WTC11 (cell line): ENCODE measurements around the gene IFITM5. TPM values are rescaled to one million over a fixed set of nuclear protein-coding genes. Genes with fewer than 3 reads are reported as not detected.

Experiments used
- ATAC-seq: fragments of 200-7000 bp; cut with Tn5 transposase; 2 replicates; pipeline ENCODE4 v1.10.0; 2021; ENCODE audit warnings: mild to moderate bottlenecking, moderate library complexity
- CTCF ChIA-PET: fragments of 300-600 bp; sonication (Branson Sonifier 250); formaldehyde crosslinking; loops from one replicate; lab custom pipeline; 2021; ENCODE audit warnings: antibody characterized with exemption; lab: Charles Lee
- POLR2A ChIA-PET: fragments of 350-600 bp; sonication (Branson Sonifier 250); formaldehyde crosslinking; loops from one replicate; lab custom pipeline; 2021; ENCODE audit warnings: antibody characterized with exemption; lab: Charles Lee
- DNase-seq: peaks from one replicate; pipeline ENCODE4 v3.0.0; 2021; ENCODE audit warnings: low spot score
- H3K27ac Mint-ChIP-seq: 2 replicates; pipeline ENCODE4 v1.8.0; 2021; ENCODE audit warnings: mixed read lengths
- H3K27me3 Mint-ChIP-seq: 2 replicates; pipeline ENCODE4 v1.8.0; 2021; ENCODE audit warnings: low read depth, mild to moderate bottlenecking, moderate library complexity, mixed read lengths
- H3K36me3 Mint-ChIP-seq: 2 replicates; pipeline ENCODE4 v1.8.0; 2021; ENCODE audit warnings: mixed read lengths
- H3K4me1 Mint-ChIP-seq: 2 replicates; pipeline ENCODE4 v1.8.0; 2022; ENCODE audit warnings: mixed read lengths
- H3K4me3 Mint-ChIP-seq: 2 replicates; pipeline ENCODE4 v1.8.0; 2021; ENCODE audit warnings: mild to moderate bottlenecking, moderate library complexity, mixed read lengths
- H3K9me3 Mint-ChIP-seq: 2 replicates; pipeline ENCODE4 v1.8.0; 2021; ENCODE audit warnings: mixed read lengths
- AFF4 ChIP-seq: sonication (generic); formaldehyde crosslinking; IDR thresholded peaks from 2 replicates; pipeline ENCODE4 v1.8.1; 2023; ENCODE audit warnings: mild to moderate bottlenecking, missing genetic modification reagents, borderline replicate concordance
- ATF1 ChIP-seq: sonication (generic); formaldehyde crosslinking; IDR thresholded peaks from 2 replicates; pipeline ENCODE4 v1.8.1; 2023; ENCODE audit warnings: mild to moderate bottlenecking, moderate library complexity, missing genetic modification reagents
- ELF4 ChIP-seq: sonication (generic); formaldehyde crosslinking; IDR thresholded peaks from 2 replicates; pipeline ENCODE4 v1.8.1; 2022; ENCODE audit warnings: low read depth, mild to moderate bottlenecking, moderate library complexity, missing genetic modification reagents
- FOXP1 ChIP-seq: sonication (generic); formaldehyde crosslinking; IDR thresholded peaks from 2 replicates; pipeline ENCODE4 v1.8.0; 2022; ENCODE audit warnings: missing genetic modification reagents, mild to moderate bottlenecking, moderate library complexity, borderline replicate concordance
- GRHL2 ChIP-seq: fragments of 250-450 bp; sonication (Bioruptor Pico); IDR thresholded peaks from 2 replicates; pipeline ENCODE4 v1.8.0; 2022; ENCODE audit warnings: mild to moderate bottlenecking, moderate library complexity; ENCODE audit not compliant: insufficient replicate concordance, severe bottlenecking
- HMGA2 ChIP-seq: fragments of 250-450 bp; sonication (Bioruptor Pico); IDR thresholded peaks from 2 replicates; pipeline ENCODE4 v1.4.0; 2021; ENCODE audit warnings: mild to moderate bottlenecking, moderate library complexity
- IRF2 ChIP-seq: sonication (generic); formaldehyde crosslinking; IDR thresholded peaks from 2 replicates; pipeline ENCODE4 v1.8.0; 2022; ENCODE audit warnings: low read depth, missing genetic modification reagents, borderline replicate concordance
- MLX ChIP-seq: sonication (generic); formaldehyde crosslinking; IDR thresholded peaks from 2 replicates; pipeline ENCODE4 v1.8.1; 2023; ENCODE audit warnings: mild to moderate bottlenecking, missing genetic modification reagents, moderate library complexity
- NFYB ChIP-seq: sonication (generic); formaldehyde crosslinking; conservative IDR thresholded peaks from 2 replicates; pipeline ENCODE4 v1.8.0; 2022; ENCODE audit warnings: low read depth, missing genetic modification reagents
- NR1H2 ChIP-seq: sonication (generic); formaldehyde crosslinking; IDR thresholded peaks from 2 replicates; pipeline ENCODE4 v1.9.0; 2021; ENCODE audit warnings: mild to moderate bottlenecking, moderate library complexity, missing genetic modification reagents
- ZNF121 ChIP-seq: sonication (generic); formaldehyde crosslinking; IDR thresholded peaks from 2 replicates; pipeline ENCODE4 v1.8.0; 2023; ENCODE audit warnings: missing genetic modification reagents
- ZNF317 ChIP-seq: sonication (generic); formaldehyde crosslinking; IDR thresholded peaks from 2 replicates; pipeline ENCODE4 v1.8.1; 2023; ENCODE audit warnings: low read depth, mild to moderate bottlenecking, moderate library complexity, missing genetic modification reagents, borderline replicate concordance
- ZNF396 ChIP-seq: fragments of 250-450 bp; sonication (Bioruptor Pico); IDR thresholded peaks from 2 replicates; pipeline ENCODE4 v1.8.0; 2021; ENCODE audit warnings: mild to moderate bottlenecking, moderate library complexity, borderline replicate concordance
- ZNF416 ChIP-seq: fragments of 250-450 bp; sonication (Bioruptor Pico); IDR thresholded peaks from 2 replicates; pipeline ENCODE4 v1.9.0; 2021; ENCODE audit warnings: mild to moderate bottlenecking, inconsistent platforms
- ZNF671 ChIP-seq: fragments of 250-450 bp; sonication (Bioruptor Pico); IDR thresholded peaks from 2 replicates; pipeline ENCODE4 v1.8.0; 2021; ENCODE audit warnings: mild to moderate bottlenecking
- total RNA-seq: library from RNA; stranded (reverse); gene quantifications from 3 replicates; pipeline ENCODE4 v1.2.3, GENCODE V29; 2021
- TF ChIP-seq, protein P1 (sequence below): sonication (generic); formaldehyde crosslinking; IDR thresholded peaks from 2 replicates; pipeline ENCODE4 v1.8.0; 2022; ENCODE audit warnings: mild to moderate bottlenecking, missing genetic modification reagents
- TF ChIP-seq, protein P2 (sequence below): sonication (generic); formaldehyde crosslinking; IDR thresholded peaks from 2 replicates; pipeline ENCODE4 v1.8.1; 2023; ENCODE audit warnings: mild to moderate bottlenecking, missing genetic modification reagents, moderate library complexity
- TF ChIP-seq, protein P3 (sequence below): sonication (generic); formaldehyde crosslinking; IDR thresholded peaks from 2 replicates; pipeline ENCODE4 v1.8.1; 2023; ENCODE audit warnings: mild to moderate bottlenecking, missing genetic modification reagents
- TF ChIP-seq, protein P4 (sequence below): sonication (generic); formaldehyde crosslinking; conservative IDR thresholded peaks from 2 replicates; pipeline ENCODE4 v1.8.1; 2022; ENCODE audit warnings: mild to moderate bottlenecking, missing genetic modification reagents

IFITM5 gene
- total RNA-seq, 1 experiment from 2014 or later, result not detected

DNA sequence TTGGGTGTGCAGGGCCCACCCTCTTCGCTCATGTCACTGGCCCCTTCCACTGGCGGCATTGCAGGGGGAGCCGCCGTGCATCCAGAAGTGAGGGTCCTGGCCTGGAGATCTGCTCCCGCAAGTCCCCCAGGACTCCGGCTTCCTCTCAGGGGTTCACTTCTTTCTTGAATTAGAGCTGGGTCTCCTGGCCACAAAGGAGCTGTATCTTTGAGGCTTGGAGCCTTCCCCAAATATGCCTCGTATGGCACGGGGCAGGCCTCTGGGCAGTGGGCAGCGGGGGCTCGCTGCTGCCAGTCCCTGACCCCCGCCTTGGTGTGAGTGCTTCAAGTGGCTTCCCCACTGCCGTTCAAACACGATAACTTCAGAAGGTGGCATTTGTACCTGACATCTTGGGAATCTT is 28.7 kb upstream of the IFITM5 start:
- H3K4me3 Mint-ChIP-seq, result no peak overlapping the region
- H3K36me3 Mint-ChIP-seq, result peaks cover 24% of the 10 kb centered on the region
- peaks cover 42% of the 10 kb centered on the region for H3K4me1 Mint-ChIP-seq
- H3K27me3 Mint-ChIP-seq, result peaks cover 8% of the 10 kb centered on the region
- CTCF ChIA-PET, result interaction anchor here (1.2 to 1.4 kb wide), 2 partner anchors 26 to 77 kb away, joined by 3 to 5 read pairs; no protein-coding TSS in a partner anchor
- no peak overlapping the region; the same call in 1 of the 2 replicates for H3K27ac Mint-ChIP-seq
- peaks cover 24% of the 10 kb centered on the region for H3K9me3 Mint-ChIP-seq
- POLR2A ChIA-PET, result no interaction called here
- no peak for TF ChIP-seq ZNF396 (CRISPR knock-in tag)
- TF ChIP-seq ZNF317 (CRISPR knock-in tag), result no peak
- no peak for TF ChIP-seq NFYB (CRISPR knock-in tag)
- TF ChIP-seq NR1H2, result no peak
- TF ChIP-seq AFF4 (CRISPR knock-in tag), result no peak
- TF ChIP-seq IRF2, result no peak
- TF ChIP-seq, protein P1, sequence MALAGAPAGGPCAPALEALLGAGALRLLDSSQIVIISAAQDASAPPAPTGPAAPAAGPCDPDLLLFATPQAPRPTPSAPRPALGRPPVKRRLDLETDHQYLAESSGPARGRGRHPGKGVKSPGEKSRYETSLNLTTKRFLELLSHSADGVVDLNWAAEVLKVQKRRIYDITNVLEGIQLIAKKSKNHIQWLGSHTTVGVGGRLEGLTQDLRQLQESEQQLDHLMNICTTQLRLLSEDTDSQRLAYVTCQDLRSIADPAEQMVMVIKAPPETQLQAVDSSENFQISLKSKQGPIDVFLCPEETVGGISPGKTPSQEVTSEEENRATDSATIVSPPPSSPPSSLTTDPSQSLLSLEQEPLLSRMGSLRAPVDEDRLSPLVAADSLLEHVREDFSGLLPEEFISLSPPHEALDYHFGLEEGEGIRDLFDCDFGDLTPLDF (CRISPR knock-in tag), result no peak
- no peak for TF ChIP-seq ZNF416
- TF ChIP-seq, protein P2, sequence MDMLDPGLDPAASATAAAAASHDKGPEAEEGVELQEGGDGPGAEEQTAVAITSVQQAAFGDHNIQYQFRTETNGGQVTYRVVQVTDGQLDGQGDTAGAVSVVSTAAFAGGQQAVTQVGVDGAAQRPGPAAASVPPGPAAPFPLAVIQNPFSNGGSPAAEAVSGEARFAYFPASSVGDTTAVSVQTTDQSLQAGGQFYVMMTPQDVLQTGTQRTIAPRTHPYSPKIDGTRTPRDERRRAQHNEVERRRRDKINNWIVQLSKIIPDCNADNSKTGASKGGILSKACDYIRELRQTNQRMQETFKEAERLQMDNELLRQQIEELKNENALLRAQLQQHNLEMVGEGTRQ (CRISPR knock-in tag), result no peak
- no peak for TF ChIP-seq ZNF121 (CRISPR knock-in tag)
- TF ChIP-seq, protein P3, sequence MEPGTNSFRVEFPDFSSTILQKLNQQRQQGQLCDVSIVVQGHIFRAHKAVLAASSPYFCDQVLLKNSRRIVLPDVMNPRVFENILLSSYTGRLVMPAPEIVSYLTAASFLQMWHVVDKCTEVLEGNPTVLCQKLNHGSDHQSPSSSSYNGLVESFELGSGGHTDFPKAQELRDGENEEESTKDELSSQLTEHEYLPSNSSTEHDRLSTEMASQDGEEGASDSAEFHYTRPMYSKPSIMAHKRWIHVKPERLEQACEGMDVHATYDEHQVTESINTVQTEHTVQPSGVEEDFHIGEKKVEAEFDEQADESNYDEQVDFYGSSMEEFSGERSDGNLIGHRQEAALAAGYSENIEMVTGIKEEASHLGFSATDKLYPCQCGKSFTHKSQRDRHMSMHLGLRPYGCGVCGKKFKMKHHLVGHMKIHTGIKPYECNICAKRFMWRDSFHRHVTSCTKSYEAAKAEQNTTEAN, result no peak
- no peak for TF ChIP-seq ZNF671 (CRISPR knock-in tag)
- TF ChIP-seq MLX (CRISPR knock-in tag), result no peak
- TF ChIP-seq ATF1, result no peak
- TF ChIP-seq, protein P4, sequence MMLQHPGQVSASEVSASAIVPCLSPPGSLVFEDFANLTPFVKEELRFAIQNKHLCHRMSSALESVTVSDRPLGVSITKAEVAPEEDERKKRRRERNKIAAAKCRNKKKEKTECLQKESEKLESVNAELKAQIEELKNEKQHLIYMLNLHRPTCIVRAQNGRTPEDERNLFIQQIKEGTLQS (CRISPR knock-in tag), result no peak
- TF ChIP-seq GRHL2, result no peak
- no peak for TF ChIP-seq ELF4 (CRISPR knock-in tag)
- ATAC-seq (no peak), DNase-seq (no peak)

GRCh38 chr11:327581-327923 is 28.2 kb upstream of the IFITM5 start:
- DNase-seq (no peak), ATAC-seq (no peak)
- TF ChIP-seq FOXP1 (no peak), HMGA2 (CRISPR knock-in tag) (peak; percentile 72)
- ChIA-PET POLR2A (no interaction called here), CTCF (interaction anchor here (1.2 to 1.4 kb wide), 2 partner anchors 26 to 76 kb away, joined by 3 to 5 read pairs; no protein-coding TSS in a partner anchor)
- Mint-ChIP-seq H3K27me3 (peaks cover 3% of the 10 kb centered on the region; the same call in 1 of the 2 replicates), H3K4me1 (peaks cover 41% of the 10 kb centered on the region), H3K36me3 (peaks cover 20% of the 10 kb centered on the region), H3K4me3 (no peak overlapping the region), H3K27ac (no peak overlapping the region), H3K9me3 (peaks cover 20% of the 10 kb centered on the region)
